ENCODE data around the gene SLC23A2.

DNA sequence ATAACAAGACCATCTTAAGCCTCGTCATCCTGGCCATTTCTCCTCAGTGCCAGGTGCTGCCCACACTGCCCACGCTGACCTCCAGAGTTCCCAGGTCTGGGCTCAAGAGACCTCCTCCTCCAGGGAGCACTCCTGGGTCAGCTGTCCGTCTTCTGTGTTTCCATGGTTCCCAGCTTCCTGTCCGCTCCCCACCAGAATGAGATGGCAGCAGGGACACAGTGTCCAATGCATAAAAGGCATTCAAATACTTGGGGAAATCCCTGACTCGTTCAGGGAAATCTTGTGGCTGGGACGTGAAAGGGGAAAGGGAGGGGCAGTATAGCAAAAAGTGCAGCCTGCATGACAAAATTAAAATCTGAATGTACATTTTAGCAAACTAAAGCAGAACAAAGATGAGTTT is 54.3 kb downstream of the SLC23A2 start:
- no peak for TF ChIP-seq EZH2 (IDR thresholded peaks at IDR 0.05; ENCODE audit: insufficient read depth, poor library complexity, severe bottlenecking)
- TF ChIP-seq EZH2phosphoT487 (IDR thresholded peaks at IDR 0.05; ENCODE audit: insufficient read depth, low read depth) = no peak
